MM.1S (cell line): ENCODE data around the gene RGS18.
"Not testable (repeated sequence)": the region's sequence is repeated elsewhere in the genome, so short reads cannot be mapped to it uniquely, and the experiment has no call there.

Experiments used
- DNase-seq: peaks from one replicate; pipeline ENCODE4 v3.0.0-alpha.2; 2015
- H2AFZ ChIP-seq: fragments of 300-600 bp; sonication (generic); 2 replicates; pipeline ENCODE4 v1.6.0; 2016; ENCODE audit warnings: antibody characterized with exemption, low read length
- H3F3A ChIP-seq: fragments of 300-600 bp; sonication (generic); 2 replicates; pipeline ENCODE4 v1.6.1; 2016; ENCODE audit warnings: mild to moderate bottlenecking, antibody characterized with exemption, low read length, moderate library complexity, mixed read lengths; ENCODE audit not compliant: insufficient read depth
- H3K27ac ChIP-seq: fragments of 300-600 bp; sonication (generic); 2 replicates; pipeline ENCODE4 v1.5.1; 2016; ENCODE audit warnings: mild to moderate bottlenecking, low read length
- H3K27me3 ChIP-seq: fragments of 300-600 bp; sonication (generic); replicated peaks from 2 replicates; pipeline ENCODE4 v1.6.0; 2016; ENCODE audit warnings: low read length; ENCODE audit not compliant: insufficient read depth
- H3K36me3 ChIP-seq: fragments of 300-600 bp; sonication (generic); replicated peaks from 2 replicates; pipeline ENCODE4 v1.6.1; 2016; ENCODE audit warnings: mild to moderate bottlenecking, low read length, mixed read lengths; ENCODE audit not compliant: insufficient read depth
- H3K4me1 ChIP-seq: fragments of 300-600 bp; sonication (generic); 2 replicates; pipeline ENCODE4 v1.6.1; 2016; ENCODE audit warnings: low read length, mixed read lengths
- H3K4me2 ChIP-seq: fragments of 300-600 bp; sonication (generic); 2 replicates; pipeline ENCODE4 v1.6.0; 2016; ENCODE audit warnings: low read depth, low read length
- H3K4me3 ChIP-seq: fragments of 300-600 bp; sonication (generic); 2 replicates; pipeline ENCODE4 v1.5.1; 2016; ENCODE audit warnings: low read length, mixed read lengths
- H3K79me2 ChIP-seq: fragments of 300-600 bp; sonication (generic); 2 replicates; pipeline ENCODE4 v1.6.1; 2016; ENCODE audit warnings: mixed run types, low read length, mixed read lengths
- H3K9ac ChIP-seq: fragments of 300-600 bp; sonication (generic); 2 replicates; pipeline ENCODE4 v1.6.1; 2016; ENCODE audit warnings: low read length, mixed read lengths
- H3K9me2 ChIP-seq: fragments of 300-600 bp; sonication (generic); replicated peaks from 2 replicates; pipeline ENCODE4 v1.6.1; 2016; ENCODE audit warnings: mild to moderate bottlenecking, low read length, mixed read lengths; ENCODE audit not compliant: insufficient read depth
- H3K9me3 ChIP-seq: fragments of 300-600 bp; sonication (generic); replicated peaks from 2 replicates; pipeline ENCODE4 v1.6.1; 2016; ENCODE audit warnings: mild to moderate bottlenecking, low read length, mixed read lengths; ENCODE audit not compliant: insufficient read depth
- H4K20me1 ChIP-seq: fragments of 300-600 bp; sonication (generic); 2 replicates; pipeline ENCODE4 v1.6.1; 2016; ENCODE audit warnings: mild to moderate bottlenecking, low read length, moderate library complexity, mixed read lengths; ENCODE audit not compliant: insufficient read depth
- CTCF ChIP-seq: fragments of 300-600 bp; sonication (generic); IDR thresholded peaks from 2 replicates; pipeline ENCODE4 v1.5.1; 2016; ENCODE audit warnings: antibody characterized with exemption, low read length, mixed read lengths
- EZH2 ChIP-seq: fragments of 300-600 bp; sonication (generic); optimal IDR thresholded peaks from 2 replicates; pipeline ENCODE3; 2017; ENCODE audit warnings: low read depth, mild to moderate bottlenecking, antibody characterized with exemption, low read length, mixed read lengths
- EZH2phosphoT487 ChIP-seq: fragments of 300-600 bp; sonication (generic); IDR thresholded peaks from 2 replicates; pipeline ENCODE4 v1.6.1; 2018; ENCODE audit warnings: antibody characterized with exemption, low read length

RGS18 gene

GRCh38 chr1:192225266-192225665, 67.0 kb downstream of the RGS18 start:
- Histone ChIP-seq H3K4me1 (peaks cover 5% of the 10 kb centered on the region), H3K27me3 (no peaks in the 10 kb centered on the region), H2AFZ (no peak overlapping the region), H3K4me3 (no peak overlapping the region), H3F3A (no peaks in the 10 kb centered on the region), H3K9ac (no peak overlapping the region), H3K79me2 (no peaks in the 10 kb centered on the region), H4K20me1 (no peaks in the 10 kb centered on the region), H3K9me3 (no peaks in the 10 kb centered on the region), H3K27ac (no peak overlapping the region), H3K9me2 (no peaks in the 10 kb centered on the region), H3K4me2 (no peak overlapping the region), H3K36me3 (no peaks in the 10 kb centered on the region)
- TF ChIP-seq EZH2phosphoT487 = no peak
- no peak for TF ChIP-seq CTCF
- TF ChIP-seq EZH2 = no peak
- no peak for DNase-seq

- H3K4me3 ChIP-seq = no peak overlapping the region
- DNase-seq = no peak
- H3K27me3 ChIP-seq = no peaks in the 10 kb centered on the region
- H3K9ac ChIP-seq = no peak overlapping the region
- H3K4me1 ChIP-seq = peaks cover 5% of the 10 kb centered on the region
- no peak overlapping the region for H3K4me2 ChIP-seq
- no peaks in the 10 kb centered on the region for H3F3A ChIP-seq
- H3K9me2 ChIP-seq = no peaks in the 10 kb centered on the region
- no peaks in the 10 kb centered on the region for H3K36me3 ChIP-seq
- H2AFZ ChIP-seq = no peak overlapping the region
- no peaks in the 10 kb centered on the region for H3K9me3 ChIP-seq
- TF ChIP-seq EZH2phosphoT487 = no peak
- no peak for TF ChIP-seq CTCF
- TF ChIP-seq EZH2 = no peak
- H3K79me2 ChIP-seq = no peaks in the 10 kb centered on the region
- no peak overlapping the region for H3K27ac ChIP-seq
- H4K20me1 ChIP-seq = no peaks in the 10 kb centered on the region
Observed at GRCh38 chr1:192225703-192226102, 67.4 kb downstream of the RGS18 start.

GRCh38 chr1:192227330-192227729, 69.1 kb downstream of the RGS18 start:
- TF ChIP-seq EZH2 (no peak), EZH2phosphoT487 (no peak), CTCF (no peak)
- Histone ChIP-seq H3K36me3 (no peaks in the 10 kb centered on the region), H3K9me2 (no peaks in the 10 kb centered on the region), H3K4me1 (peaks cover 5% of the 10 kb centered on the region), H3K4me3 (no peak overlapping the region), H3K27ac (no peak overlapping the region), H3K79me2 (no peaks in the 10 kb centered on the region), H3K4me2 (no peak overlapping the region), H2AFZ (no peak overlapping the region), H3K9ac (no peak overlapping the region), H4K20me1 (no peaks in the 10 kb centered on the region), H3K9me3 (no peaks in the 10 kb centered on the region), H3K27me3 (no peaks in the 10 kb centered on the region), H3F3A (no peaks in the 10 kb centered on the region)
- DNase-seq = peak; percentile 23

- H3K4me3 ChIP-seq, H3K36me3 ChIP-seq, H3K9ac ChIP-seq, H3K9me3 ChIP-seq, H4K20me1 ChIP-seq, H3K9me2 ChIP-seq, H3F3A ChIP-seq, H3K27ac ChIP-seq, H3K4me2 ChIP-seq, H3K79me2 ChIP-seq, H3K27me3 ChIP-seq, H2AFZ ChIP-seq, DNase-seq, H3K4me1 ChIP-seq: not testable (repeated sequence)
Observed at GRCh38 chr1:192227980-192228379, 69.7 kb downstream of the RGS18 start.
